Measurements from ENCODE around the gene UCMA. TPM values are rescaled to one million over a fixed set of nuclear protein-coding genes. Genes with fewer than 3 reads are reported as not detected.
A peak's percentile ranks its signal among the peaks of the same experiment; 100 is the strongest.

The UCMA gene
- total and polyA plus RNA-seq, 9 of the 15 experiments (the other 6 are each of a cell fraction or from before 2014, with no cell fraction given) = not detected

DNA sequence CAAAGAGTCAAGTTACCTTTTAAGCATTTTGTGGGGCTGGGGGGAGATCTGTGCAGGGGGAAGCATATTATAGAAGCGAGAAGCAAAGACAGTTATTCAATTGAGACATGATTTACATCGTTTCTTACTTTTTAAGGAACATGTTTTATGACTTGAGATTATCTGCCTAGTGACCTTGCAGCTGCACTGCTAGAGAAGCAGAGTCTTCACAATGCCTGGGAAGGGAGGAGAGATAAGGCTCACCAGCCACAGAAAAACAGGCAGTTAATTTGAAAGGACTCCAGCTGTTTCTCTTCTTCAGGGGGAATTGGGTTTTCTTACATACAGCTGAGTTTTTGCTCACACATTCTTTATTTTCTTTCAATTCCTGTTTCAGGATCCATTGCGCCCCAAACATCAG, 34.7 kb upstream of the UCMA start (continued):
- TF ChIP-seq, protein P1, sequence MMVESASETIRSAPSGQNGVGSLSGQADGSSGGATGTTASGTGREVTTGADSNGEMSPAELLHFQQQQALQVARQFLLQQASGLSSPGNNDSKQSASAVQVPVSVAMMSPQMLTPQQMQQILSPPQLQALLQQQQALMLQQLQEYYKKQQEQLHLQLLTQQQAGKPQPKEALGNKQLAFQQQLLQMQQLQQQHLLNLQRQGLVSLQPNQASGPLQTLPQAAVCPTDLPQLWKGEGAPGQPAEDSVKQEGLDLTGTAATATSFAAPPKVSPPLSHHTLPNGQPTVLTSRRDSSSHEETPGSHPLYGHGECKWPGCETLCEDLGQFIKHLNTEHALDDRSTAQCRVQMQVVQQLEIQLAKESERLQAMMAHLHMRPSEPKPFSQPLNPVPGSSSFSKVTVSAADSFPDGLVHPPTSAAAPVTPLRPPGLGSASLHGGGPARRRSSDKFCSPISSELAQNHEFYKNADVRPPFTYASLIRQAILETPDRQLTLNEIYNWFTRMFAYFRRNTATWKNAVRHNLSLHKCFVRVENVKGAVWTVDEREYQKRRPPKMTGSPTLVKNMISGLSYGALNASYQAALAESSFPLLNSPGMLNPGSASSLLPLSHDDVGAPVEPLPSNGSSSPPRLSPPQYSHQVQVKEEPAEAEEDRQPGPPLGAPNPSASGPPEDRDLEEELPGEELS (CRISPR knock-in tag; IDR thresholded peaks at IDR 0.05; ENCODE audit: borderline replicate concordance) = no peak
- TF ChIP-seq ZNF133 (CRISPR knock-in tag; IDR thresholded peaks at IDR 0.05) (no peak), HDAC8 (tag; IDR thresholded peaks at IDR 0.05) (no peak), BHLHE40 (IDR thresholded peaks at IDR 0.05; ENCODE audit: low read length) (no peak)
- TF ChIP-seq, protein P2, sequence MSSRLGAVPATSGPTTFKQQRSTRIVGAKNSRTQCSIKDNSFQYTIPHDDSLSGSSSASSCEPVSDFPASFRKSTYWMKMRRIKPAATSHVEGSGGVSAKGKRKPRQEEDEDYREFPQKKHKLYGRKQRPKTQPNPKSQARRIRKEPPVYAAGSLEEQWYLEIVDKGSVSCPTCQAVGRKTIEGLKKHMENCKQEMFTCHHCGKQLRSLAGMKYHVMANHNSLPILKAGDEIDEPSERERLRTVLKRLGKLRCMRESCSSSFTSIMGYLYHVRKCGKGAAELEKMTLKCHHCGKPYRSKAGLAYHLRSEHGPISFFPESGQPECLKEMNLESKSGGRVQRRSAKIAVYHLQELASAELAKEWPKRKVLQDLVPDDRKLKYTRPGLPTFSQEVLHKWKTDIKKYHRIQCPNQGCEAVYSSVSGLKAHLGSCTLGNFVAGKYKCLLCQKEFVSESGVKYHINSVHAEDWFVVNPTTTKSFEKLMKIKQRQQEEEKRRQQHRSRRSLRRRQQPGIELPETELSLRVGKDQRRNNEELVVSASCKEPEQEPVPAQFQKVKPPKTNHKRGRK (tag; IDR thresholded peaks at IDR 0.05) = no peak

DNA sequence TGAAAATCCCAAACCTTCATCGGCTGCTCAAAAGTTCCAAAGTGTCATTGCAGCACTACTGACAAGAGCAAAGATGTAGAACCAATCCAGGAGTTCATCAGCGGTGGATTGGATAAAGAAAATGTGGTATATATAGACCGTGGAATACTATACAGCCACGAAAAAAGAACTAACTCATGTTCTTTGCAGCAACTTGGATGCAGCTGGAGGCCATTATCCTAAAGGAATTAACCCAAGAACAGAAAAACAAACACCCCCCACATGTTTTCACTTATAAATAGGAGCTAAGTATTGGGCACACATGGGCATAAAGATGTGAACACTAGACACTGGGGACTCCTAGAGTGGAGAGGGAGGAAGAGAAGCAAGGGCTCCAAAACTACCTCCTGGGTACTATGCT, 34.1 kb upstream of the UCMA start:
- no peaks in the 10 kb centered on the region for H4K20me1 ChIP-seq (replicated peaks; ENCODE audit: control insufficient read depth, insufficient read depth, low read length)
- H3K9me3 ChIP-seq (replicated peaks; ENCODE audit: control insufficient read depth, insufficient read depth, low read depth, low read length) = no peaks in the 10 kb centered on the region
- WGBS (ENCODE audit: insufficient coverage, low coverage, missing lambda C conversion rate) = 45% methylated on average over 4 of the region's 4 CpGs
- no peaks in the 10 kb centered on the region for H3K79me2 ChIP-seq (ENCODE audit: control insufficient read depth, insufficient read depth, low read length)
- ChIA-PET CTCF (ENCODE audit: low intra/inter-chr PET ratio) (no interaction called here), POLR2A (interaction anchor here (0.6 to 0.9 kb wide), 3 partner anchors 21 to 1052 kb away, joined by 3 to 4 read pairs (median 3); no protein-coding TSS in a partner anchor)
- H2AFZ ChIP-seq (ENCODE audit: low read depth, low read length) = no peak overlapping the region
- peaks cover 21 to 27% of the 10 kb centered on the region in 2 experiments; a peak in 4 of 5 replicates for H3K4me1 ChIP-seq (replicated peaks in 1 of 2; ENCODE audit: control insufficient read depth in 2 of 2, insufficient read depth in 2 of 2, low read length in 2 of 2)
- 0 out of 2 replicates have a peak overlapping the region, but pooled peaks have one; percentile 6 for H3K4me2 ChIP-seq (ENCODE audit: insufficient read depth, low read length)
- H3K27me3 ChIP-seq (ENCODE audit: control insufficient read depth in 2 of 2, insufficient read depth in 2 of 2, low read length in 2 of 2) = no peaks in the 10 kb centered on the region; a peak in 1 of 5 replicates
- intact Hi-C loops (cut with micrococcal nuclease) (no loop called here), in situ Hi-C loops (cut with MboI) (no loop called here)
- no peak overlapping the region for H3K4me3 ChIP-seq
- BruUV-seq (replicated peaks) = no TSS peak
- DNase-seq (ENCODE audit: extremely low read depth in 1 of 4, low spot score in 3 of 4) (no peak), ATAC-seq (no peak), FAIRE-seq (no peak)
- no peaks in the 10 kb centered on the region for H3K9me1 ChIP-seq (ENCODE audit: control insufficient read depth, insufficient read depth, low read length)
- H3K36me3 ChIP-seq (ENCODE audit: control insufficient read depth, insufficient read depth, low read length) = no peaks in the 10 kb centered on the region
- no peak overlapping the region for H3K27ac ChIP-seq (ENCODE audit: extremely low read depth, low read depth, low read length)
- H3K9ac ChIP-seq (ENCODE audit: insufficient read depth in 1 of 2, low read depth in 2 of 2, low read length in 2 of 2) = no peak overlapping the region
- no peak for TF ChIP-seq ERF (CRISPR knock-in tag; IDR thresholded peaks at IDR 0.05)
- no peak for TF ChIP-seq ELF1 (tag; IDR thresholded peaks at IDR 0.05)
- TF ChIP-seq SUPT5H (IDR thresholded peaks at IDR 0.05) = no peak
- peak in 1 of 2 experiments; percentile 54; a peak in 2 of 4 replicates for TF ChIP-seq KDM1A (IDR thresholded peaks at IDR 0.05)
- no peak for TF ChIP-seq RBM15 (IDR thresholded peaks at IDR 0.05; ENCODE audit: insufficient read depth, low read length)
- TF ChIP-seq ZNF551 (CRISPR knock-in tag; IDR thresholded peaks at IDR 0.05) = no peak
- TF ChIP-seq GABPB2 (CRISPR knock-in tag; conservative IDR thresholded peaks at IDR 0.05) = no peak
- TF ChIP-seq TCF7L2 (IDR thresholded peaks at IDR 0.05; ENCODE audit: low read depth, low read length) = no peak
- TF ChIP-seq, protein P3, sequence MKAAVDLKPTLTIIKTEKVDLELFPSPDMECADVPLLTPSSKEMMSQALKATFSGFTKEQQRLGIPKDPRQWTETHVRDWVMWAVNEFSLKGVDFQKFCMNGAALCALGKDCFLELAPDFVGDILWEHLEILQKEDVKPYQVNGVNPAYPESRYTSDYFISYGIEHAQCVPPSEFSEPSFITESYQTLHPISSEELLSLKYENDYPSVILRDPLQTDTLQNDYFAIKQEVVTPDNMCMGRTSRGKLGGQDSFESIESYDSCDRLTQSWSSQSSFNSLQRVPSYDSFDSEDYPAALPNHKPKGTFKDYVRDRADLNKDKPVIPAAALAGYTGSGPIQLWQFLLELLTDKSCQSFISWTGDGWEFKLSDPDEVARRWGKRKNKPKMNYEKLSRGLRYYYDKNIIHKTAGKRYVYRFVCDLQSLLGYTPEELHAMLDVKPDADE (conservative IDR thresholded peaks at IDR 0.05; ENCODE audit: control insufficient read depth, low read depth, low read length) = no peak
- TF ChIP-seq NR2C2 (CRISPR knock-in tag; IDR thresholded peaks at IDR 0.05) = no peak
- no peak for TF ChIP-seq NR2C2 (tag; IDR thresholded peaks at IDR 0.05)
- TF ChIP-seq, protein P4, sequence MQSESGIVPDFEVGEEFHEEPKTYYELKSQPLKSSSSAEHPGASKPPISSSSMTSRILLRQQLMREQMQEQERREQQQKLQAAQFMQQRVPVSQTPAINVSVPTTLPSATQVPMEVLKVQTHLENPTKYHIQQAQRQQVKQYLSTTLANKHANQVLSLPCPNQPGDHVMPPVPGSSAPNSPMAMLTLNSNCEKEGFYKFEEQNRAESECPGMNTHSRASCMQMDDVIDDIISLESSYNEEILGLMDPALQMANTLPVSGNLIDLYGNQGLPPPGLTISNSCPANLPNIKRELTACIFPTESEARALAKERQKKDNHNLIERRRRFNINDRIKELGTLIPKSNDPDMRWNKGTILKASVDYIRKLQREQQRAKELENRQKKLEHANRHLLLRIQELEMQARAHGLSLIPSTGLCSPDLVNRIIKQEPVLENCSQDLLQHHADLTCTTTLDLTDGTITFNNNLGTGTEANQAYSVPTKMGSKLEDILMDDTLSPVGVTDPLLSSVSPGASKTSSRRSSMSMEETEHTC (IDR thresholded peaks at IDR 0.05) = no peak

All from K562 (cell line).